CD14-positive monocyte (primary cell): ENCODE results near the gene TMEM52B. TPM values are rescaled to one million over a fixed set of nuclear protein-coding genes. Genes with fewer than 3 reads are reported as not detected.
"Not testable (repeated sequence)": the region's sequence is repeated elsewhere in the genome, so short reads cannot be mapped to it uniquely, and the experiment has no call there.

Experiments used
- DNase-seq, 3 donors: peaks; one replicate each; pipeline ENCODE4 v3.0.0-alpha.2; 2011 to 2022
- H2AFZ ChIP-seq: 2 replicates; pipeline ENCODE4 v1.6.0; 2012; ENCODE audit warnings: mild to moderate bottlenecking, low read depth, low read length, inconsistent platforms; ENCODE audit not compliant: insufficient read depth, poor library complexity, severe bottlenecking
- H3K27ac ChIP-seq, 2 donors: 1 replicate in 1 of 2; 2 replicates in 1 of 2; pipeline ENCODE4 v1.5.1; 2012 to 2013; ENCODE audit warnings: low read length in 2 of 2, control low read depth in 1 of 2, inconsistent platforms in 1 of 2, low read depth in 1 of 2, mild to moderate bottlenecking in 1 of 2
- H3K27me3 ChIP-seq, 2 donors: one replicate each; pipeline versions ENCODE4 v1.6.0 to v1.6.1; 2011 to 2013; ENCODE audit warnings: low read length in 2 of 2; ENCODE audit not compliant: control insufficient read depth in 2 of 2, insufficient read depth in 2 of 2
- H3K36me3 ChIP-seq, 2 donors: replicated peaks in 1 of 2; 1 replicate in 1 of 2; 2 replicates in 1 of 2; pipeline versions ENCODE4 v1.5.1 to v1.6.1; 2012 to 2013; ENCODE audit warnings: low read length in 2 of 2, control low read depth in 1 of 2, inconsistent platforms in 1 of 2, mild to moderate bottlenecking in 1 of 2; ENCODE audit not compliant: insufficient read depth in 2 of 2, control insufficient read depth in 1 of 2
- H3K4me1 ChIP-seq, 2 donors: 1 replicate in 1 of 2; 2 replicates in 1 of 2; pipeline versions ENCODE4 v1.5.1 to v1.6.1; 2012 to 2013; ENCODE audit warnings: low read length in 2 of 2, control low read depth in 1 of 2, inconsistent platforms in 1 of 2, mild to moderate bottlenecking in 1 of 2, moderate library complexity in 1 of 2; ENCODE audit not compliant: insufficient read depth in 2 of 2, control insufficient read depth in 1 of 2
- H3K4me2 ChIP-seq: replicated peaks from 2 replicates; pipeline ENCODE3; 2012; ENCODE audit warnings: low read length, moderate library complexity, mild to moderate bottlenecking; ENCODE audit not compliant: poor library complexity, severe bottlenecking; ENCODE audit errors: extremely low read depth
- H3K4me3 ChIP-seq, 3 experiments: fragments of 200-600 bp in 1 of 3; sonication (generic) in 1 of 3; replicated peaks in 1 of 3; 1 replicate in 2 of 3; 2 replicates in 1 of 3; pipeline ENCODE4 v1.5.1; 2011 to 2013; ENCODE audit warnings: low read length in 3 of 3, mild to moderate bottlenecking in 3 of 3, control low read depth in 2 of 3, low read depth in 2 of 3, inconsistent platforms in 1 of 3, moderate library complexity in 1 of 3
- H3K79me2 ChIP-seq: 2 replicates; pipeline ENCODE4 v1.6.0; 2012; ENCODE audit warnings: mild to moderate bottlenecking, control low read depth, inconsistent platforms, low read length, moderate library complexity; ENCODE audit not compliant: insufficient read depth
- H3K9ac ChIP-seq: 2 replicates; pipeline ENCODE4 v1.6.0; 2017; ENCODE audit warnings: low read length, mild to moderate bottlenecking; ENCODE audit not compliant: insufficient read depth, poor library complexity, severe bottlenecking
- H3K9me3 ChIP-seq, 2 donors: replicated peaks in 1 of 2; 1 replicate in 1 of 2; 2 replicates in 1 of 2; pipeline versions ENCODE4 v1.5.1 to v1.6.1; 2012 to 2013; ENCODE audit warnings: low read length in 2 of 2, control low read depth in 1 of 2; ENCODE audit not compliant: control insufficient read depth in 1 of 2, insufficient read depth in 1 of 2
- H4K20me1 ChIP-seq: 2 replicates; pipeline ENCODE4 v1.6.0; 2012; ENCODE audit warnings: mild to moderate bottlenecking, low read length, control low read depth, moderate library complexity; ENCODE audit not compliant: insufficient read depth
- H3K27ac Mint-ChIP-seq, 7 donors: one replicate each; pipeline ENCODE4 v1.8.0; 2020; ENCODE audit warnings: mild to moderate bottlenecking in 7 of 7, mixed read lengths in 7 of 7, moderate library complexity in 6 of 7, inconsistent platforms in 2 of 7
- H3K27me3 Mint-ChIP-seq, 3 donors: one replicate each; pipeline ENCODE4 v1.8.0; 2021 to 2022; ENCODE audit warnings: low read depth in 3 of 3, mild to moderate bottlenecking in 3 of 3, mixed read lengths in 3 of 3, moderate library complexity in 3 of 3, inconsistent platforms in 1 of 3
- H3K36me3 Mint-ChIP-seq, 2 donors: one replicate each; pipeline ENCODE4 v1.8.0; 2020; ENCODE audit warnings: mixed read lengths in 2 of 2, inconsistent platforms in 1 of 2, mild to moderate bottlenecking in 1 of 2
- H3K4me1 Mint-ChIP-seq: one replicate; pipeline ENCODE4 v1.8.0; 2020; ENCODE audit warnings: mild to moderate bottlenecking, mixed read lengths
- H3K4me3 Mint-ChIP-seq, 2 donors: one replicate each; pipeline ENCODE4 v1.8.0; 2020; ENCODE audit warnings: mild to moderate bottlenecking in 2 of 2, mixed read lengths in 2 of 2, moderate library complexity in 1 of 2
- H3K9me3 Mint-ChIP-seq, 7 donors: one replicate each; pipeline ENCODE4 v1.8.0; 2020 to 2022; ENCODE audit warnings: mixed read lengths in 7 of 7, mild to moderate bottlenecking in 6 of 7, moderate library complexity in 6 of 7, inconsistent platforms in 2 of 7
- CTCF ChIP-seq: fragments of 200-600 bp; IDR thresholded peaks from one replicate; pipeline ENCODE4 v1.8.0; 2022; ENCODE audit warnings: antibody characterized with exemption, mild to moderate bottlenecking
- WGBS: methylation state at CpG from one replicate; pipeline ENCODE4 v1.1.5; 2013; ENCODE audit warnings: missing lambda C conversion rate; ENCODE audit not compliant: insufficient coverage; 5-methylcytosine and 5-hydroxymethylcytosine counted together
- intact Hi-C, 2 donors: fragments of 100-400 bp; cut with micrococcal nuclease; formaldehyde crosslinking; loops; one replicate each; pipeline versions ENCODE4 v1.15.0 to v1.15.1; 2023
- polyA plus RNA-seq, 3 donors: library from polyadenylated mRNA; depleted of rRNA in 1 of 3; unstranded in 2 of 3; stranded (reverse) in 1 of 3; fragments of 300-500 nt in 2 of 3; fragments of >200 nt in 1 of 3; fragmentation: Illumina TruSeq in 2 of 3; gene quantifications; 1 replicate in 2 of 3; 2 replicates in 1 of 3; pipeline ENCODE4 v1.2.3, GENCODE V29; 2012 to 2021

Gene TMEM52B
- polyA plus RNA-seq, 3 donors, result 0.54 to 2.4 (median 0.58) TPM

GRCh38 chr12:10184261-10184843 lies 5.5 kb downstream of the TMEM52B start:
- H3K27me3 ChIP-seq, result no peaks in the 10 kb centered on the region
- H3K4me2 ChIP-seq, result peak overlapping the region; percentile 52
- H3K36me3 Mint-ChIP-seq, result no peaks in the 10 kb centered on the region
- H3K36me3 ChIP-seq, result no peaks in the 10 kb centered on the region
- no peak overlapping the region for H2AFZ ChIP-seq
- no peaks in the 10 kb centered on the region for H3K9me3 ChIP-seq
- peak overlapping the region; percentile 59 to 77 for H3K4me3 Mint-ChIP-seq
- H3K79me2 ChIP-seq, result no peaks in the 10 kb centered on the region
- no peaks in the 10 kb centered on the region for H4K20me1 ChIP-seq
- no peaks in the 10 kb centered on the region for H3K9me3 Mint-ChIP-seq
- intact Hi-C loops, result no loop called here
- DNase-seq, result peak; percentile 71 to 86 (median 72)
- peak overlapping the region; percentile 84 to 87 for H3K27ac ChIP-seq
- peak overlapping the region in 2 of 3 experiments; percentile 24 to 50 for H3K4me3 ChIP-seq
- H3K4me1 Mint-ChIP-seq, result peaks cover 57% of the 10 kb centered on the region
- no peak for TF ChIP-seq CTCF
- H3K27ac Mint-ChIP-seq, result peak overlapping the region; percentile 90 to 99 (median 97)
- peak overlapping the region; percentile 61 for H3K9ac ChIP-seq
- peaks cover 0 to 1% (median 0%) of the 10 kb centered on the region in 3 donors for H3K27me3 Mint-ChIP-seq
- H3K4me1 ChIP-seq, result peaks cover 54 to 57% of the 10 kb centered on the region in 2 donors
- no CpG with 5 or more reads among the region's 7 CpGs for WGBS

- intact Hi-C loops, result no loop called here
- H3K4me3 ChIP-seq, result peak overlapping the region in 1 of 3 experiments; percentile 53
- H3K36me3 Mint-ChIP-seq, result no peaks in the 10 kb centered on the region
- peak overlapping the region; percentile 49 for H3K9ac ChIP-seq
- H3K27ac Mint-ChIP-seq, result peak overlapping the region; percentile 92 to 97 (median 93)
- no peaks in the 10 kb centered on the region for H3K79me2 ChIP-seq
- 0% methylated on average over 7 of the region's 11 CpGs for WGBS
- no peak for TF ChIP-seq CTCF
- H4K20me1 ChIP-seq, result no peaks in the 10 kb centered on the region
- H3K27me3 Mint-ChIP-seq, result peaks cover 0 to 1% (median 0%) of the 10 kb centered on the region in 3 donors
- H3K4me3 Mint-ChIP-seq, result peak overlapping the region; percentile 51 to 66
- peak; percentile 92 to 95 (median 93) for DNase-seq
- peaks cover 64% of the 10 kb centered on the region for H3K4me1 Mint-ChIP-seq
- H3K27me3 ChIP-seq, result no peaks in the 10 kb centered on the region
- no peaks in the 10 kb centered on the region for H3K36me3 ChIP-seq
- H3K27ac ChIP-seq, result peak overlapping the region; percentile 60 to 87
- no peak overlapping the region for H2AFZ ChIP-seq
- no peaks in the 10 kb centered on the region for H3K9me3 Mint-ChIP-seq
- no peaks in the 10 kb centered on the region for H3K9me3 ChIP-seq
- H3K4me2 ChIP-seq, result peak overlapping the region; percentile 56
- peaks cover 54 to 57% of the 10 kb centered on the region in 2 donors for H3K4me1 ChIP-seq
These were observed 7.5 kb downstream of the TMEM52B start for GRCh38 chr12:10186299-10186698.

- H3K27ac ChIP-seq, result peak overlapping the region; percentile 60 to 87
- H3K9ac ChIP-seq, result peak overlapping the region; percentile 49
- H3K9me3 Mint-ChIP-seq, H3K4me3 ChIP-seq, H2AFZ ChIP-seq, H3K36me3 ChIP-seq, H3K27me3 Mint-ChIP-seq, intact Hi-C loops, H3K36me3 Mint-ChIP-seq, H3K79me2 ChIP-seq, H3K9me3 ChIP-seq, H4K20me1 ChIP-seq, H3K27me3 ChIP-seq: not testable (repeated sequence)
- peak overlapping the region; percentile 56 for H3K4me2 ChIP-seq
- Mint-ChIP-seq H3K4me1 (peaks cover 63% of the 10 kb centered on the region), H3K4me3 (peak overlapping the region in 1 of 2 donors; percentile 60), H3K27ac (peak overlapping the region; percentile 40 to 97 (median 93))
- peak; percentile 53 to 72 (median 60) for DNase-seq
- peaks cover 53% of the 10 kb centered on the region in 2 donors for H3K4me1 ChIP-seq
- 81% methylated on average over 4 of the region's 6 CpGs for WGBS
These were observed 8.1 kb downstream of the TMEM52B start for GRCh38 chr12:10186958-10187357.
